ENCODE data around the gene NUB1.
"Not testable (repeated sequence)": the region's sequence is repeated elsewhere in the genome, so short reads cannot be mapped to it uniquely, and the experiment has no call there.

NUB1 gene

GRCh38 chr7:151341357-151342101 lies at the start of gene NUB1:
Gene NUB1 (plus strand): TSS chr7:151341812. CDS start chr7:151345350, 3,538 bp downstream.
- DNase-seq = peak; percentile 19 to 95 (median 86)

- DNase-seq = no peak
These were observed 48.8 kb upstream of the NUB1 start for GRCh38 chr7:151292850-151293249.

- no peak for DNase-seq
These were observed 45.2 kb upstream of the NUB1 start for GRCh38 chr7:151296202-151296992.

DNA sequence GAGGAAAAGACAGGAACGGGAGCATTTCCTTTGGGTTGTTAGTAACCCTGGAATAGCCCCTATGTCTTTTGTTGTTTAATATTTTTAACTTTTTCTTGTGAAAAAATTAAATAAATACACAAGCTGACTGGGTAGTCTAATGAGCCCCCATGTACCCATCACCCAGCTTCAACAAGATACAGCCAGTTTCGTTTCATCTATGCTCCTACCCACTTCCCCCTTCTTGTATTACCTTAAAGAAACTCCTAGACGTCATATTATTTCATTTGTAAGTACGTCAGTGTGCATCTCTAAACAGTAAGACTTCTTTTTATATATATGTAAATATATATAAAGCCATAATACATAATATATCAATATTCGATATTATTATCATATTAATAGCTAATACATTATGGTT lies 42.8 kb upstream of the NUB1 start:
- no peak for DNase-seq

GRCh38 chr7:151299530-151299929 lies 42.1 kb upstream of the NUB1 start:
- no peak for DNase-seq

GRCh38 chr7:151299940-151300645 lies 41.5 kb upstream of the NUB1 start:
- no peak for DNase-seq

- no peak for DNase-seq
These were observed 39.8 kb upstream of the NUB1 start for GRCh38 chr7:151301471-151302462.

DNA sequence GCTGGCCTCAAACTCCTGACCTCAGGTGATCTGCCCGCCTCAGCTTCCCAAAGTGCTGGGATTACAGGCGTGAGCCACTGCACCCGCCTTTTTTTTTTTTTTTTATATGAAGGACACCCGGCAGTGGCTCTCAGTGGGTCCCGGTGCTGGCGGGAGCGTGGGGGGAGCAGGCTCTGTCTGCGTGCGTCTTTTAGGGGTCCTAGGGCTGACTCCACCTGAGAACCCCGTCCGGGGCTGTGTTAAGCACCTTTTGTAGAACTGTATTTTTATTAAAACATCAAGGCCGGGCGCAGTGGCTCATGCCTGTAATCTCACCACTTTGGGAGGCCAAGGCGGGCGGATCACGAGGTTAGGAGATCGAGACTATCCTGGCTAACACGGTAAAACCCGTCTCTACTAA lies 37.4 kb upstream of the NUB1 start:
- not testable (repeated sequence) for DNase-seq

GRCh38 chr7:151304856-151305255 lies 36.8 kb upstream of the NUB1 start:
- no peak for DNase-seq

DNA sequence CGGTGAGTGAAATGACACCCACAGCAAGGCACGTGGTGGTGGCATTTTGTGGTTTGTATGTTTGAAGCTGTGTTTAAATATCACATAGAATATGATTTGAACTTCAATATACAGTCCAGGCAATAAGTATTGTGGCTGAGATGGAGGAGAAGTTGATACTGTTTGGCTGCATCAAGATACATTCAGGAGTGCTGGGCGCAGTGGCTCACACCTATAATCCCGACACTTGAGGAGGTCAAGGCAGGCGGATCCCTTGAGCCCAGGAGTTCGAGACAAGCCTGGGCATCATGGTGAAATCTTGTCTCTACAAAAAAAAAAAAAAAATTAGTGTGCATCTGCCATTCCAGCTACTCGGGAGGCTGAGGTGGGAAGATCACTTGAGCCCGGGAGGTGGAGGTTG lies 35.2 kb upstream of the NUB1 start:
- no peak for DNase-seq

GRCh38 chr7:151306860-151307259 lies 34.8 kb upstream of the NUB1 start:
- no peak for DNase-seq

GRCh38 chr7:151307536-151307935 lies 34.1 kb upstream of the NUB1 start:
- no peak for DNase-seq

DNA sequence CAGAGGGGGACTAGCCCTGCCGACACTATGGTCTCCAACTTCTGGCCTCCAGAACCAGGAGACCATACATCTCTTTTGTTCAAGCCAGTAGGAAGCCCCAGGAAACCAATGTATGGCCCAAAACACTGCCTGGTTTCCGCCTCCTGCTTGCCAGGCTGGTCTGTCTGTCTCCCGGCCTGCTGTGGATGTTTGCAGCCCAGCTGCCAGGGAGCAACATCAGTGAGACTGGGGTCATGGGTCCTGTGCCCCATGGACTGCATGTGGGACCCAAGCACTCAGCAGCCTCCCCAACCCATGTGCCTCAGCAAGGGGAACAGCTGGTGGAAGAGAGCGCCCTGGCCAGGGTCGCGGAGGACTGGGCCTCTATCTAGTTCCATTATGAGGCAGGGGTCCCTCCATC lies 33.4 kb upstream of the NUB1 start:
- no peak for DNase-seq

- no peak for DNase-seq
These were observed 32.8 kb upstream of the NUB1 start for GRCh38 chr7:151308791-151309190.

GRCh38 chr7:151309311-151309710 lies 32.3 kb upstream of the NUB1 start:
- DNase-seq = no peak

DNA sequence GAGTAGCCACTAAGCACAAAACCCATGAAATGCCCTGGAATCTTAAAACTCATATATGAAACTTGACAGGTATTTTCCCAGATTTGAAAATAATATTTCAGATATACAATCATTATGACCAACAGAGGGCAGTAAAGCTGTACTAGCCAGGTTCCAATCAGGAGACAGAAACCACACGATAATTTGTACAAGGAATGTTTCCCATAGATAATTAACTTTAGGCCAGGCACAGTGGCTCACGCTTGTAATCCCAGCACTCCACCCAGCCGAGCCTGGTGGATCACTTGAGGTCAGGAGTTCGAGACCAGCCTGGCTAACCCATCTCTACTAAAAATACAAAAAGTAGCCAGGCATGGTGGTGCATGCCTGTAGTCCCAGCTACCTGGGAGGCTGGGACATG lies 31.0 kb upstream of the NUB1 start:
- DNase-seq = no peak

DNA sequence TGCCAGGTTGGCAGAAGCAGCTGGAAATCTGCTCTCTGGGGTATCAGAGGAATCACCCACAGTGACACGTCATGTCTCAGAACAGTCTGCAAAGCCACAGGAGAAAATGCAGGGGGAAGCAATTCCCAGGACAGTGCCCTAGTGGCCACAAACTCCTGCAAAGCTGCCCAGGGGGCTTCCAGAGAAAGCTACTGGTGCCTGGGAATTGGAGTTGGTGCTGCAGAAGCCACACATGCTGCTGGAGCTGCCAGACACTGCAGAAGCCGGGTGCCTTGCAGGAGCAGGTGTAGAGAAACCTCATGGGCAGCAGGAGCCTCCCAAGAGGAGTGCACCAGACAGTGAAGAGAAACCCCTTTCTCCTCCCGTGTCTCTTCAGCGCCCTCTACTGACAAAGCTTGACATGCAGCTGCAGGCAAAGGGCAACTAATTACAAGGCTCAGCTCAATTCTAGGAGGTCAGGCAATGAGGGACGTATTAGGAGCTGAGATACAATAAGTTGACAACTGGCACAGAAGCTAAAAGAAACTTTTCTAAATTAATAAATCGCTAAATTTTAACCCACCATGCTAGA lies 30.2 kb upstream of the NUB1 start:
- DNase-seq = no peak

GRCh38 chr7:151312356-151312755 lies 29.3 kb upstream of the NUB1 start:
- DNase-seq = no peak

DNA sequence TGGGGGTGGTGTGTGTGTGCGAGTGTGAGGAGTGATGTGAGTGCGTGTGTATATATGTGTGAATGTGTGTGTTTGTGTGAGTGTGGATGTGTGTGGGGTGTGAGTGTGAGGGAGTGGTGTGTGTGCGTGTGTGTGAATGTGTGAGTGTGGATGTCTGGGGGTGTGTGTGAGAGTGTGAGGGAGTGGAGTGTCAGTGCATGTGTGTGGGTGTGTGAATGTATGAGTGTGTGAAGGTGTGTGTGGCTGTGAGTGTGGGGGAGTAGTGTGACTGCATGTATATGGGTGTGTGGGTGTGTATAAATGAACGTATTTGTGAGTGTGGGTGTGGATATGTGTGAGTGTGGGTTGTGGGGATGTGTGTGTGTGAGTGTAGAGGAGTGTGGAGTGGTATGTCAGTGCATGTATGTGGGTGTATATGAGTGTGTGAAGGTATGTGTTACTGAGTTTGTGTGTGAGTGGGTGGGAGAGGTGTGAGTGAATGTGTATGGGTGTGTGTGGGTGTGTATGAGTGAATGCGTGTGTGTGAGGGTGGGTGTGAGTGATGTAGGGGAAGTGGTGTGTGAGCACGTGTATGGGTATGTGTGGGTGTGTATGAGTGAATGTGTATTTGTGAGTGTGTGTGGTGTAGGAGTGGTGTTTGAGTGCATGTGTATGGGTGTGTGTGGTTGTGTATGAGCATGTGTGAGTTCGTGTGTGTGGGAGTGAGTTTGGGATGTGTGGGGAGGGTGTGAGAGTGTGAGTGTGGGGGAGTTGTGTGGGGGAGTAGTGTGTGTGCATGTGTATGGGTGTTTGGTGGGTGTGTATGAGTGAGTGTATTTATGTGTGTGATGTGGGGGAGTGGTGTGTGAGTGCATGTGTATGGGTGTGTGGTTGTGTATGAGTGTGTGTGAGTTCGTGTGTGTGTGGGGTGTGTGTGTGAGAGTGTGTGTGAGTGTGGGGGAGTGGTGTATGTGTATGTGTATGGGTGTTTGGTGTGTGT lies 28.5 kb upstream of the NUB1 start:
- peak in 1 of 56 donors; percentile 2 for DNase-seq
